Stimulated activated CD4-positive, alpha-beta T cell treated with anti-CD3 and anti-CD28 coated beads, Interleukin-4, amount 100 ng/mL, for 24 hours (primary cell): ENCODE measurements around the gene MEOX2.

Experiments
- DNase-seq: peaks from one replicate; pipeline ENCODE4 v3.0.0-alpha.2; 2020

MEOX2 gene

GRCh38 chr7:15686295-15686956 lies at the start of gene MEOX2:
Gene MEOX2 (minus strand): TSS chr7:15686683. CDS start chr7:15686402, 281 bp downstream.
- DNase-seq, result no peak

GRCh38 chr7:15729746-15730145 lies 43.3 kb upstream of the MEOX2 start:
- no peak for DNase-seq

- DNase-seq, result no peak
Measured at GRCh38 chr7:15725051-15725450, 38.6 kb upstream of the MEOX2 start.

GRCh38 chr7:15723841-15724240 lies 37.4 kb upstream of the MEOX2 start:
- DNase-seq, result no peak

GRCh38 chr7:15720849-15721471 lies 34.5 kb upstream of the MEOX2 start:
- no peak for DNase-seq

- DNase-seq, result no peak
Measured at GRCh38 chr7:15719311-15719710, 32.8 kb upstream of the MEOX2 start.

- no peak for DNase-seq
Measured at GRCh38 chr7:15715435-15715834, 29.0 kb upstream of the MEOX2 start.

GRCh38 chr7:15709978-15710377 lies 23.5 kb upstream of the MEOX2 start:
- no peak for DNase-seq

- no peak for DNase-seq
Measured at GRCh38 chr7:15707570-15707969, 21.1 kb upstream of the MEOX2 start.

- DNase-seq, result no peak
Measured at GRCh38 chr7:15703732-15704131, 17.2 kb upstream of the MEOX2 start.

- no peak for DNase-seq
Measured at GRCh38 chr7:15692501-15693020, 6.1 kb upstream of the MEOX2 start.

GRCh38 chr7:15688911-15689310 lies 2.4 kb upstream of the MEOX2 start:
- no peak for DNase-seq

GRCh38 chr7:15688279-15688626 lies 1.8 kb upstream of the MEOX2 start:
- DNase-seq, result no peak

GRCh38 chr7:15687546-15688278 lies 1.2 kb upstream of the MEOX2 start:
- no peak for DNase-seq

- DNase-seq, result no peak
Measured at GRCh38 chr7:15686957-15687545, 568 bp upstream of the MEOX2 start.

- DNase-seq, result no peak
Measured at GRCh38 chr7:15685358-15686294, 857 bp downstream of the MEOX2 start.

- no peak for DNase-seq
Measured at GRCh38 chr7:15684871-15685270, 1.6 kb downstream of the MEOX2 start.

- DNase-seq, result no peak
Measured at GRCh38 chr7:15684111-15684800, 2.2 kb downstream of the MEOX2 start.

GRCh38 chr7:15682751-15683245 lies 3.7 kb downstream of the MEOX2 start:
- DNase-seq, result no peak

GRCh38 chr7:15682111-15682510 lies 4.4 kb downstream of the MEOX2 start:
- no peak for DNase-seq

- no peak for DNase-seq
Measured at GRCh38 chr7:15681631-15682030, 4.9 kb downstream of the MEOX2 start.

GRCh38 chr7:15681186-15681585 lies 5.3 kb downstream of the MEOX2 start:
- no peak for DNase-seq
